NB4 (cell line): ENCODE results near the gene CNGB1.

Experiments
- MYC ChIP-seq: IDR thresholded peaks from 2 replicates; pipeline ENCODE4 v1.6.1; 2011; ENCODE audit warnings: low read depth, low read length
- POLR2A ChIP-seq: IDR thresholded peaks from 2 replicates; pipeline ENCODE4 v1.6.1; 2011; ENCODE audit warnings: mild to moderate bottlenecking; ENCODE audit not compliant: insufficient read length; ENCODE audit errors: extremely low read depth
- TF ChIP-seq, protein P1 (sequence below): IDR thresholded peaks from one replicate; pipeline ENCODE4 v1.5.1; 2012; ENCODE audit warnings: low read depth, low read length
- TF ChIP-seq, protein P2 (sequence below): IDR thresholded peaks from 2 replicates; pipeline ENCODE4 v1.6.1; 2011; ENCODE audit warnings: low read depth, low read length

DNA sequence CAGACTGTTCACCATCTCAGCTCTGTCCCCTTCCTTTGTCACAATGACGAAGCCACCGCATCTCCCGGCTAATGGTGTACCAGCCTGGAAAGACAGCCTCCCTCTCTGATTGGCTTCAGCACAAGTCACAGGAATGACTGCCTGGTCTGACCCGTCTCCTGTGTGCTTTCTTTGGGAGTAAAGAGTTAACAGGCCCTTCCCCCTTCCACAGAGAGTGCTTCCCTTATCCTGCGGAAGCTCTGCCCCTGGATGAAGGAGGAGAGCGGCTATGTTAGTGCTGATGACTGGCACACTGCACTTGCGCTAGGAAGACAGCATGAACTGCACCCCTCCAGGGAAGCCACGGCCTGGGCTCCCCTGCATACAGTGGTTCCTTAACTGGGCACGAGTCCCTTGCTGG, 41.6 kb upstream of the CNGB1 start:
- TF ChIP-seq POLR2A (no peak), MYC (no peak)
- TF ChIP-seq, protein P1, sequence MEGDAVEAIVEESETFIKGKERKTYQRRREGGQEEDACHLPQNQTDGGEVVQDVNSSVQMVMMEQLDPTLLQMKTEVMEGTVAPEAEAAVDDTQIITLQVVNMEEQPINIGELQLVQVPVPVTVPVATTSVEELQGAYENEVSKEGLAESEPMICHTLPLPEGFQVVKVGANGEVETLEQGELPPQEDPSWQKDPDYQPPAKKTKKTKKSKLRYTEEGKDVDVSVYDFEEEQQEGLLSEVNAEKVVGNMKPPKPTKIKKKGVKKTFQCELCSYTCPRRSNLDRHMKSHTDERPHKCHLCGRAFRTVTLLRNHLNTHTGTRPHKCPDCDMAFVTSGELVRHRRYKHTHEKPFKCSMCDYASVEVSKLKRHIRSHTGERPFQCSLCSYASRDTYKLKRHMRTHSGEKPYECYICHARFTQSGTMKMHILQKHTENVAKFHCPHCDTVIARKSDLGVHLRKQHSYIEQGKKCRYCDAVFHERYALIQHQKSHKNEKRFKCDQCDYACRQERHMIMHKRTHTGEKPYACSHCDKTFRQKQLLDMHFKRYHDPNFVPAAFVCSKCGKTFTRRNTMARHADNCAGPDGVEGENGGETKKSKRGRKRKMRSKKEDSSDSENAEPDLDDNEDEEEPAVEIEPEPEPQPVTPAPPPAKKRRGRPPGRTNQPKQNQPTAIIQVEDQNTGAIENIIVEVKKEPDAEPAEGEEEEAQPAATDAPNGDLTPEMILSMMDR, result no peak
- TF ChIP-seq, protein P2, sequence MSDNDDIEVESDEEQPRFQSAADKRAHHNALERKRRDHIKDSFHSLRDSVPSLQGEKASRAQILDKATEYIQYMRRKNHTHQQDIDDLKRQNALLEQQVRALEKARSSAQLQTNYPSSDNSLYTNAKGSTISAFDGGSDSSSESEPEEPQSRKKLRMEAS, result no peak
